H9 (cell line): Measurements from ENCODE around the gene GLRA1. TPM values are rescaled to one million over a fixed set of nuclear protein-coding genes. Genes with fewer than 3 reads are reported as not detected.

ENCODE experiments used
- DNase-seq: peaks from one replicate; pipeline ENCODE4 v3.0.0-alpha.2; 2017
- H2AFZ ChIP-seq: one replicate; pipeline ENCODE4 v1.6.1; 2013; ENCODE audit warnings: mild to moderate bottlenecking, low read length, control low read depth, moderate library complexity
- H2AK5ac ChIP-seq: 2 replicates; pipeline ENCODE4 v1.6.1; 2013; ENCODE audit warnings: low read length, control low read depth, mixed read lengths; ENCODE audit not compliant: insufficient read length
- H2BK120ac ChIP-seq: one replicate; pipeline ENCODE4 v1.6.1; 2013; ENCODE audit warnings: low read depth, mild to moderate bottlenecking, low read length, control low read depth, inconsistent platforms; ENCODE audit not compliant: poor library complexity, severe bottlenecking
- H2BK12ac ChIP-seq: 2 replicates; pipeline ENCODE4 v1.6.1; 2013; ENCODE audit warnings: low read length, control low read depth, mixed read lengths, low read depth; ENCODE audit not compliant: insufficient read length
- H2BK15ac ChIP-seq: 2 replicates; pipeline ENCODE4 v1.6.1; 2013; ENCODE audit warnings: low read depth, low read length, control low read depth
- H2BK20ac ChIP-seq: one replicate; pipeline ENCODE4 v1.6.1; 2013; ENCODE audit warnings: low read depth, mild to moderate bottlenecking, low read length, control low read depth, inconsistent platforms; ENCODE audit not compliant: poor library complexity, severe bottlenecking
- H2BK5ac ChIP-seq: 2 replicates; pipeline ENCODE4 v1.6.1; 2013; ENCODE audit warnings: low read length, control low read depth, mixed read lengths; ENCODE audit not compliant: insufficient read length
- H3K14ac ChIP-seq: 2 replicates; pipeline ENCODE4 v1.6.1; 2013; ENCODE audit warnings: low read length, control low read depth; ENCODE audit not compliant: insufficient read depth
- H3K18ac ChIP-seq: 2 replicates; pipeline ENCODE4 v1.6.1; 2013; ENCODE audit warnings: low read depth, mild to moderate bottlenecking, mixed read lengths, low read length, control low read depth; ENCODE audit not compliant: insufficient read length
- H3K23ac ChIP-seq: 2 replicates; pipeline ENCODE4 v1.6.1; 2013; ENCODE audit warnings: low read length, control low read depth, mixed read lengths, low read depth; ENCODE audit not compliant: insufficient read length
- H3K23me2 ChIP-seq: 2 replicates; pipeline ENCODE4 v1.6.1; 2013; ENCODE audit warnings: low read depth, mild to moderate bottlenecking, mixed read lengths, low read length, control low read depth; ENCODE audit not compliant: insufficient read length, poor library complexity, severe bottlenecking
- H3K27ac ChIP-seq: 2 replicates; pipeline ENCODE4 v1.5.1; 2013; ENCODE audit warnings: low read length, control low read depth, mixed read lengths, low read depth; ENCODE audit not compliant: insufficient read length
- H3K27me3 ChIP-seq: 2 replicates; pipeline ENCODE4 v1.6.1; 2013; ENCODE audit warnings: low read length, control low read depth, inconsistent platforms; ENCODE audit not compliant: insufficient read depth
- H3K4ac ChIP-seq: 2 replicates; pipeline ENCODE4 v1.6.1; 2013; ENCODE audit warnings: low read depth, mild to moderate bottlenecking, control low read depth, inconsistent platforms, low read length, moderate library complexity
- H3K4me1 ChIP-seq: 2 replicates; pipeline ENCODE4 v1.6.1; 2013; ENCODE audit warnings: low read length, control low read depth, inconsistent platforms; ENCODE audit not compliant: insufficient read depth
- H3K4me2 ChIP-seq: 2 replicates; pipeline ENCODE4 v1.6.1; 2013; ENCODE audit warnings: low read length, control low read depth, mixed read lengths; ENCODE audit not compliant: insufficient read length, insufficient read depth
- H3K56ac ChIP-seq: 2 replicates; pipeline ENCODE4 v1.6.1; 2013; ENCODE audit warnings: low read depth, mild to moderate bottlenecking, mixed read lengths, low read length, control low read depth; ENCODE audit not compliant: insufficient read length
- H3K79me1 ChIP-seq: 2 replicates; pipeline ENCODE4 v1.6.1; 2013; ENCODE audit warnings: low read depth, mild to moderate bottlenecking, moderate library complexity, low read length, control low read depth, inconsistent platforms; ENCODE audit not compliant: insufficient read depth, poor library complexity, severe bottlenecking
- H3K79me2 ChIP-seq: 2 replicates; pipeline ENCODE4 v1.6.1; 2013; ENCODE audit warnings: low read length, control low read depth, inconsistent platforms; ENCODE audit not compliant: insufficient read depth
- H3K9ac ChIP-seq: 2 replicates; pipeline ENCODE4 v1.6.1; 2013; ENCODE audit warnings: low read length, control low read depth, mixed read lengths; ENCODE audit not compliant: insufficient read length; ENCODE audit errors: extremely low read depth
- H3K9me3 ChIP-seq: one replicate; pipeline ENCODE4 v1.6.1; 2013; ENCODE audit warnings: low read depth, low read length, inconsistent platforms; ENCODE audit not compliant: control insufficient read depth
- H3T11ph ChIP-seq: one replicate; pipeline ENCODE4 v1.6.1; 2013; ENCODE audit warnings: mild to moderate bottlenecking, low read length, control low read depth, inconsistent platforms
- H4K20me1 ChIP-seq: one replicate; pipeline ENCODE4 v1.6.1; 2013; ENCODE audit not compliant: control insufficient read depth, insufficient read length, insufficient read depth
- H4K5ac ChIP-seq: 2 replicates; pipeline ENCODE4 v1.6.1; 2013; ENCODE audit warnings: low read depth, mild to moderate bottlenecking, mixed read lengths, low read length, control low read depth; ENCODE audit not compliant: insufficient read length
- H4K8ac ChIP-seq: replicated peaks from 2 replicates; pipeline ENCODE4 v1.6.1; 2013; ENCODE audit warnings: low read length, control low read depth, mixed read lengths, low read depth; ENCODE audit not compliant: insufficient read length
- H4K91ac ChIP-seq: 2 replicates; pipeline ENCODE4 v1.6.1; 2013; ENCODE audit warnings: low read depth, mild to moderate bottlenecking, moderate library complexity, mixed read lengths, low read length, control low read depth; ENCODE audit not compliant: insufficient read length
- H3K27ac Mint-ChIP-seq, 3 experiments: 2 replicates in 2 of 3; 3 replicates in 1 of 3; pipeline ENCODE4 v1.8.0; 2020 to 2021; ENCODE audit warnings: mixed read lengths in 3 of 3, mild to moderate bottlenecking in 1 of 3, moderate library complexity in 1 of 3
- H3K27me3 Mint-ChIP-seq: 2 replicates; pipeline ENCODE4 v1.8.0; 2021; ENCODE audit warnings: low read depth, mild to moderate bottlenecking, moderate library complexity, mixed read lengths
- H3K36me3 Mint-ChIP-seq, 3 experiments: 2 replicates in 2 of 3; 3 replicates in 1 of 3; pipeline ENCODE4 v1.8.0; 2020 to 2021; ENCODE audit warnings: low read depth in 3 of 3, mixed read lengths in 3 of 3; ENCODE audit not compliant: insufficient read depth in 1 of 3
- H3K4me1 Mint-ChIP-seq, 2 experiments: 2 replicates each; pipeline ENCODE4 v1.8.0; 2020; ENCODE audit warnings: mixed read lengths in 2 of 2
- H3K4me3 Mint-ChIP-seq, 2 experiments: 2 replicates in 1 of 2; 3 replicates in 1 of 2; pipeline ENCODE4 v1.8.0; 2020 to 2021; ENCODE audit warnings: mild to moderate bottlenecking in 2 of 2, mixed read lengths in 2 of 2, moderate library complexity in 1 of 2
- H3K9me3 Mint-ChIP-seq, 2 experiments: 2 replicates in 1 of 2; 3 replicates in 1 of 2; pipeline ENCODE4 v1.8.0; 2020; ENCODE audit warnings: mild to moderate bottlenecking in 2 of 2, mixed read lengths in 2 of 2, moderate library complexity in 1 of 2
- WGBS: extraction: QIAGEN DNeasy Blood & Tissue Kit; methylation state at CpG from one replicate; pipeline ENCODE4 v1.1.7; 2013; ENCODE audit warnings: missing lambda C conversion rate, low lambda C conversion rate, mixed read lengths; ENCODE audit not compliant: insufficient read length; ENCODE audit errors: extremely low coverage; 5-methylcytosine and 5-hydroxymethylcytosine counted together
- total RNA-seq: library from RNA; stranded (reverse); gene quantifications from 2 replicates; pipeline ENCODE4 v1.2.1, GENCODE V29; 2021
- TF ChIP-seq, protein P1 (sequence below): fragments of 200-600 bp; sonication (generic); conservative IDR thresholded peaks from 3 replicates; pipeline ENCODE4 v1.8.0; 2021; ENCODE audit warnings: antibody characterized with exemption, mild to moderate bottlenecking

GLRA1 gene
- total RNA-seq, 1 experiment from 2014 or later: not detected

DNA sequence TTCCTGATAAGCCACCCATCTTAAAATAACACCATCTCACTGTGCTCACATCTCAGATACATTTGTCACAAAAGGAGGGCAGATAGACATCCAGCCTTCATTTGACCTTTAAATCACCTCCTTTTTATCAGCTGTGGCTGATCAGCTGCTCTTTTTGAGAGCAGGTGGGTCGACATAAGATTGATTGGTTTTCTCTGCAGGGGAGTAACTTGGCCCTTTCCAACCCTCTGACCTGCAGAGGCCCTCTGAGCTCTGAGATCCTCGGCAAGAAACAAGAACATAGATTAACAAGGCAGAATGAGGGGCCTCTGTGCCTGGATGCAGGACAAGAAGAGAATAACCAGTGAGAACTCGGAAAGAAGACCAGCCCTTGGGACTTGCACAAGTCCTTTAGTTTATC is 33.5 kb upstream of the GLRA1 start:
- Histone ChIP-seq H4K5ac (no peak overlapping the region), H3K9me3 (no peaks in the 10 kb centered on the region), H2BK15ac (no peak overlapping the region), H3K23me2 (no peaks in the 10 kb centered on the region), H3K4me2 (no peak overlapping the region), H3K27me3 (no peaks in the 10 kb centered on the region), H3K4ac (no peak overlapping the region), H2BK12ac (no peak overlapping the region), H2AFZ (no peak overlapping the region), H3K14ac (no peak overlapping the region), H3K18ac (no peak overlapping the region), H4K8ac (no peak overlapping the region), H3K9ac (no peak overlapping the region), H3K79me1 (no peaks in the 10 kb centered on the region), H2BK20ac (no peak overlapping the region), H3K56ac (no peak overlapping the region), H3K27ac (no peak overlapping the region), H4K20me1 (no peaks in the 10 kb centered on the region), H3K4me1 (no peaks in the 10 kb centered on the region), H3T11ph (no peak overlapping the region), H2AK5ac (no peak overlapping the region), H3K23ac (no peak overlapping the region), H2BK5ac (no peak overlapping the region), H3K79me2 (no peaks in the 10 kb centered on the region), H2BK120ac (no peak overlapping the region), H4K91ac (no peak overlapping the region)
- no peaks in the 10 kb centered on the region for H3K9me3 Mint-ChIP-seq
- H3K36me3 Mint-ChIP-seq: no peaks in the 10 kb centered on the region; a peak in 1 of 7 replicates
- no peak overlapping the region for H3K4me3 Mint-ChIP-seq
- peaks cover 11 to 16% of the 10 kb centered on the region in 2 experiments for H3K4me1 Mint-ChIP-seq
- TF ChIP-seq, protein P1, sequence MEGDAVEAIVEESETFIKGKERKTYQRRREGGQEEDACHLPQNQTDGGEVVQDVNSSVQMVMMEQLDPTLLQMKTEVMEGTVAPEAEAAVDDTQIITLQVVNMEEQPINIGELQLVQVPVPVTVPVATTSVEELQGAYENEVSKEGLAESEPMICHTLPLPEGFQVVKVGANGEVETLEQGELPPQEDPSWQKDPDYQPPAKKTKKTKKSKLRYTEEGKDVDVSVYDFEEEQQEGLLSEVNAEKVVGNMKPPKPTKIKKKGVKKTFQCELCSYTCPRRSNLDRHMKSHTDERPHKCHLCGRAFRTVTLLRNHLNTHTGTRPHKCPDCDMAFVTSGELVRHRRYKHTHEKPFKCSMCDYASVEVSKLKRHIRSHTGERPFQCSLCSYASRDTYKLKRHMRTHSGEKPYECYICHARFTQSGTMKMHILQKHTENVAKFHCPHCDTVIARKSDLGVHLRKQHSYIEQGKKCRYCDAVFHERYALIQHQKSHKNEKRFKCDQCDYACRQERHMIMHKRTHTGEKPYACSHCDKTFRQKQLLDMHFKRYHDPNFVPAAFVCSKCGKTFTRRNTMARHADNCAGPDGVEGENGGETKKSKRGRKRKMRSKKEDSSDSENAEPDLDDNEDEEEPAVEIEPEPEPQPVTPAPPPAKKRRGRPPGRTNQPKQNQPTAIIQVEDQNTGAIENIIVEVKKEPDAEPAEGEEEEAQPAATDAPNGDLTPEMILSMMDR: no peak
- no peaks in the 10 kb centered on the region; the same call in 1 of the 2 replicates for H3K27me3 Mint-ChIP-seq
- WGBS: no CpG with 5 or more reads among the region's 3 CpGs
- DNase-seq: no peak
- no peak overlapping the region; a peak in 1 of 7 replicates for H3K27ac Mint-ChIP-seq
